HepG2 (cell line): ENCODE results near the gene ITPK1. TPM values are rescaled to one million over a fixed set of nuclear protein-coding genes. Genes with fewer than 3 reads are reported as not detected.

Experiments
- ATAC-seq: fragments of 200-7000 bp; cut with Tn5 transposase; 3 replicates; pipeline ENCODE4 v1.9.1; 2020; ENCODE audit warnings: mild to moderate bottlenecking, moderate library complexity
- BruUV-seq: library from RNA; stranded (reverse); fragments of 400-500 nt; replicated peaks from 2 replicates; lab custom pipeline; 2021; lab: Mats Ljungman, UMichigan
- CTCF ChIA-PET: fragments of 300-600 bp; formaldehyde crosslinking; extraction: SDS; loops from one replicate; lab custom pipeline; 2021; ENCODE audit warnings: low total read pairs, inconsistent platforms, low intra/inter-chr PET ratio; lab: Yijun Ruan, JAX
- POLR2A ChIA-PET: fragments of 350-600 bp; sonication (Branson Sonifier 250); formaldehyde crosslinking; loops from one replicate; lab custom pipeline; 2020; ENCODE audit warnings: antibody characterized with exemption, inconsistent platforms; lab: Yijun Ruan, JAX
- DNase-seq: peaks from one replicate; pipeline ENCODE4 v3.0.0-alpha.2; 2015; ENCODE audit warnings: low spot score
- FAIRE-seq: peaks from 3 replicates; lab custom pipeline; 2011; peaks lifted over from hg19 to GRCh38; lab: Jason Lieb, UNC
- H2AFZ ChIP-seq: one replicate; pipeline ENCODE4 v1.6.1; 2011; ENCODE audit warnings: low read length, inconsistent platforms
- H3K27ac ChIP-seq: fragments of 300-600 bp; 3 replicates; pipeline ENCODE4 v1.8.0; 2011; ENCODE audit warnings: mixed run types, mild to moderate bottlenecking, mixed read lengths, low read length, inconsistent platforms; ENCODE audit not compliant: insufficient read depth; ENCODE audit errors: extremely low read length
- H3K27me3 ChIP-seq, 2 experiments: fragments of 200-600 bp in 1 of 2; 2 replicates in 1 of 2; 3 replicates in 1 of 2; pipeline versions ENCODE4 v1.6.0 to v1.8.0; 2011; ENCODE audit warnings: low read length in 2 of 2, mild to moderate bottlenecking in 2 of 2, moderate library complexity in 2 of 2, inconsistent platforms in 1 of 2; ENCODE audit not compliant: insufficient read depth in 2 of 2, control insufficient read depth in 1 of 2
- H3K36me3 ChIP-seq, 2 experiments: fragments of 200-600 bp in 1 of 2; replicated peaks in 1 of 2; 2 replicates in 1 of 2; 3 replicates in 1 of 2; pipeline versions ENCODE4 v1.5.1 to v1.8.0; 2011; ENCODE audit warnings: low read length in 2 of 2, inconsistent platforms in 1 of 2; ENCODE audit not compliant: insufficient read depth in 2 of 2, control insufficient read depth in 1 of 2
- H3K4me1 ChIP-seq: 2 replicates; pipeline ENCODE4 v1.5.1; 2012; ENCODE audit warnings: low read length, inconsistent platforms; ENCODE audit not compliant: insufficient read depth
- H3K4me2 ChIP-seq: 2 replicates; pipeline ENCODE4 v1.6.0; 2011; ENCODE audit warnings: low read depth, low read length, inconsistent platforms
- H3K4me3 ChIP-seq, 3 experiments: fragments of 200-600 bp in 1 of 3; sonication (generic), shearing (Covaris generic) in 1 of 3; replicated peaks in 1 of 3; 2 replicates each; pipeline ENCODE4 v1.5.1; 2011 to 2016; ENCODE audit warnings: low read length in 3 of 3, inconsistent platforms in 2 of 3, low read depth in 2 of 3, mild to moderate bottlenecking in 2 of 3, control low read depth in 1 of 3, mixed read lengths in 1 of 3; ENCODE audit not compliant: insufficient read depth in 1 of 3
- H3K79me2 ChIP-seq: one replicate; pipeline ENCODE4 v1.6.1; 2011; ENCODE audit warnings: low read length, inconsistent platforms; ENCODE audit not compliant: insufficient read depth
- H3K9ac ChIP-seq: 2 replicates; pipeline ENCODE4 v1.6.0; 2011; ENCODE audit warnings: mild to moderate bottlenecking, low read depth, low read length, inconsistent platforms; ENCODE audit not compliant: insufficient read depth
- H3K9me3 ChIP-seq: 2 replicates; pipeline ENCODE4 v1.5.1; 2012; ENCODE audit warnings: mild to moderate bottlenecking, low read length
- H4K20me1 ChIP-seq: 2 replicates; pipeline ENCODE4 v1.6.0; 2011; ENCODE audit warnings: inconsistent platforms, mild to moderate bottlenecking, low read length, moderate library complexity; ENCODE audit not compliant: insufficient read depth
- ELF4 ChIP-seq: sonication (generic); formaldehyde crosslinking; IDR thresholded peaks from 2 replicates; pipeline ENCODE4 v1.5.0; 2020; ENCODE audit warnings: missing genetic modification reagents, mild to moderate bottlenecking, moderate library complexity, borderline replicate concordance
- HNF4A ChIP-seq: sonication (generic); formaldehyde crosslinking; IDR thresholded peaks from 2 replicates; pipeline ENCODE4 v1.4.0; 2020; ENCODE audit warnings: missing genetic modification reagents
- MAF1 ChIP-seq: sonication (generic); formaldehyde crosslinking; IDR thresholded peaks from 2 replicates; pipeline ENCODE4 v1.5.0; 2020; ENCODE audit warnings: missing genetic modification reagents, borderline replicate concordance
- NFKB2 ChIP-seq: sonication (generic); formaldehyde crosslinking; IDR thresholded peaks from 2 replicates; pipeline ENCODE4 v1.4.0; 2020; ENCODE audit warnings: missing genetic modification reagents, borderline replicate concordance
- ZMAT3 ChIP-seq: sonication (generic); formaldehyde crosslinking; conservative IDR thresholded peaks from 2 replicates; pipeline ENCODE4 v1.7.0; 2021; ENCODE audit warnings: missing genetic modification reagents
- ZNF329 ChIP-seq: sonication (generic); formaldehyde crosslinking; IDR thresholded peaks from 2 replicates; pipeline ENCODE4 v1.9.0; 2021; ENCODE audit warnings: low read depth, mild to moderate bottlenecking, missing genetic modification reagents
- ZNF484 ChIP-seq: sonication (generic); formaldehyde crosslinking; IDR thresholded peaks from 2 replicates; pipeline ENCODE4 v1.5.1; 2020; ENCODE audit warnings: mild to moderate bottlenecking, low read depth, missing genetic modification reagents, borderline replicate concordance
- ZNF720 ChIP-seq: sonication (generic); formaldehyde crosslinking; IDR thresholded peaks from 2 replicates; pipeline ENCODE4 v1.4.0; 2020; ENCODE audit warnings: missing genetic modification reagents
- WGBS: methylation state at CpG from one replicate; pipeline ENCODE4 v1.1.6; 2017; ENCODE audit warnings: low lambda C conversion rate; 5-methylcytosine and 5-hydroxymethylcytosine counted together
- in situ Hi-C: cut with HindIII; loops from 2 replicates; pipeline ENCODE4 v1.10.0; 2017; ENCODE audit warnings: low pct_unique_long_range_greater_than_20kb; ENCODE audit not compliant: extremely low pct_ligation_motif_present
- intact Hi-C: fragments of 100-400 bp; cut with micrococcal nuclease; formaldehyde crosslinking; loops from one replicate; pipeline ENCODE4 v1.10.0; 2022; ENCODE audit not compliant: unreplicated experiment
- polyA plus RNA-seq, 8 experiments: library from polyadenylated mRNA; depleted of rRNA in 3 of 8; stranded (reverse) in 7 of 8; unstranded in 1 of 8; fragments of >200 nt; fragmentation: Illumina TruSeq in 4 of 8; extraction: Trizol in 4 of 8; gene quantifications; 2 replicates each; pipeline versions ENCODE4 v1.2.1 to v1.2.3, GENCODE V29; 2011 to 2016; ENCODE audit warnings: low read depth in 4 of 8, missing spikeins in 1 of 8, mixed read lengths in 1 of 8; ENCODE audit not compliant: insufficient read depth in 1 of 8
- total RNA-seq, 5 experiments: library from RNA; depleted of rRNA; stranded (reverse); fragments of >200 nt; fragmentation: Illumina TruSeq; extraction: Trizol; gene quantifications; 2 replicates each; pipeline ENCODE4 v1.2.3, GENCODE V29; 2016; ENCODE audit warnings: low read depth in 1 of 5
- TF ChIP-seq, protein P1 (sequence below): sonication (generic); formaldehyde crosslinking; IDR thresholded peaks from 2 replicates; pipeline ENCODE4 v1.5.0; 2020; ENCODE audit warnings: missing genetic modification reagents, mild to moderate bottlenecking, borderline replicate concordance
- TF ChIP-seq, protein P2 (sequence below): sonication (generic); formaldehyde crosslinking; IDR thresholded peaks from 2 replicates; pipeline ENCODE4 v1.8.0; 2022; ENCODE audit warnings: mild to moderate bottlenecking, missing genetic modification reagents; ENCODE audit not compliant: insufficient replicate concordance
- TF ChIP-seq, protein P3 (sequence below): sonication (generic); formaldehyde crosslinking; IDR thresholded peaks from 2 replicates; pipeline ENCODE4 v1.5.0; 2020; ENCODE audit warnings: mild to moderate bottlenecking, missing genetic modification reagents, borderline replicate concordance
- TF ChIP-seq, protein P4 (sequence below): sonication (generic); formaldehyde crosslinking; IDR thresholded peaks from 2 replicates; pipeline ENCODE4 v1.4.0; 2020; ENCODE audit warnings: missing genetic modification reagents

ITPK1 gene
- total and polyA plus RNA-seq, 2 of the 13 experiments (the other 11 are each of a cell fraction or from before 2014, with no cell fraction given): 20.5 to 47.5 TPM

DNA sequence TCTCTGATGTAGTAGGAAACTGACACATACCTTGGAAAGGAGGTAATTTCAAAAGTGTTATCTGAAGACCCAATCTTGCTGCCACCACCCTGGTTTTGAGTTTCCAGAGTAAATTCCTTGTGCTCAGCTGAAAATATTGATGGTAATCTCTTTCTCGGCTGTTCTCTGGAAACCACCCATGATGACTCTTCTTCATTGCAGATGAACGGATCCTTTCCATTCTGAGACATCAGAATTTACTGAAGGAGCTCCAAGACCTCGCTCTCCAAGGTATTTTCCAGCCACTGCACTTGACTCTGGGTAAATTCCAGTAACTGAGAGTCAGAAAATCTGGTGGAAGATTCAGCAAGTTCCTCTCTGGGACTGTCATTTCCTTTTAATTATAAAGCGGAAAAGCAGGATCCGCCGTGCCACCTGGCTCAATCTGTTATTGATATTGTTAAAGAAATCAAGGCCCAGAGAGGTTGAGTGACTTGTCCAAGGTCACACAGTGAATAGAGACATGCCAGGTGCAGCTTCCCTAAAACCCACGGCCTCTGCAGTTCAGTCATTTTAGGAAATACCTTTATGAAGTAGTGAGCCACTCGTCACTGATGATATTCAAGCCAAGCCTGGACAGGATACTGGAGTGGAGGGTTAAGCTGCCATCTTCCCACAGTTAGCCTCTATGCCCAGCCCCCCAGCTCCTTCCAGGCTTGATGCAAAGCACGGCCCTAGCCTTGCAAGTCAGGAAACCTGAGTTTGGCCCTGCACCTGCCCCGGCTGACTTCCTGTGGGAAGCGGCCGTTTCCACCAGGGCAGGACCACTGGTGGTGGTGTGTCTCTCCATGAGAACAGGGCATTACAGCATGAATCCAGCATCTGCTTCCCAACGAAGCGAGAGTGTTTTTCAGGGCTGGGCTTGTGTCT, 188.1 kb downstream of the ITPK1 start:
- no peaks in the 10 kb centered on the region; a peak in 2 of 5 replicates for H3K27me3 ChIP-seq
- ChIA-PET CTCF (no interaction called here), POLR2A (no interaction called here)
- H3K79me2 ChIP-seq: no peaks in the 10 kb centered on the region
- BruUV-seq: no TSS peak
- no peaks in the 10 kb centered on the region for H3K4me1 ChIP-seq
- WGBS: 39% methylated on average over 11 of the region's 14 CpGs
- DNase-seq (no peak), FAIRE-seq (no peak), ATAC-seq (no peak)
- intact Hi-C loops: no loop called here
- no peaks in the 10 kb centered on the region for H3K36me3 ChIP-seq
- 0 out of 2 replicates have a peak, but pooled peaks cover 4% of the 10 kb centered on the region for H4K20me1 ChIP-seq
- no peak overlapping the region for H2AFZ ChIP-seq
- H3K9ac ChIP-seq: no peak overlapping the region
- no peak overlapping the region for H3K4me3 ChIP-seq
- H3K27ac ChIP-seq: no peak overlapping the region
- H3K4me2 ChIP-seq: no peak overlapping the region
- in situ Hi-C loops: no loop called here
- H3K9me3 ChIP-seq: no peaks in the 10 kb centered on the region
- TF ChIP-seq ZNF484 (CRISPR knock-in tag): no peak
- no peak for TF ChIP-seq ZMAT3
- TF ChIP-seq ZNF720 (CRISPR knock-in tag): no peak
- TF ChIP-seq, protein P1, sequence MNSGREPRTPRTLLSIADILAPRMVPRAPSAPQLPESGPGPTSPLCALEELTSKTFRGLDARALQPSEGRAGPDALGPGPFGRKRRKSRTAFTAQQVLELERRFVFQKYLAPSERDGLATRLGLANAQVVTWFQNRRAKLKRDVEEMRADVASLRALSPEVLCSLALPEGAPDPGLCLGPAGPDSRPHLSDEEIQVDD (CRISPR knock-in tag): no peak
- no peak for TF ChIP-seq NFKB2 (CRISPR knock-in tag)
- TF ChIP-seq ZNF329 (CRISPR knock-in tag): no peak
- no peak for TF ChIP-seq ELF4 (CRISPR knock-in tag)
- TF ChIP-seq HNF4A (CRISPR knock-in tag): no peak
- no peak for TF ChIP-seq MAF1
- TF ChIP-seq, protein P2, sequence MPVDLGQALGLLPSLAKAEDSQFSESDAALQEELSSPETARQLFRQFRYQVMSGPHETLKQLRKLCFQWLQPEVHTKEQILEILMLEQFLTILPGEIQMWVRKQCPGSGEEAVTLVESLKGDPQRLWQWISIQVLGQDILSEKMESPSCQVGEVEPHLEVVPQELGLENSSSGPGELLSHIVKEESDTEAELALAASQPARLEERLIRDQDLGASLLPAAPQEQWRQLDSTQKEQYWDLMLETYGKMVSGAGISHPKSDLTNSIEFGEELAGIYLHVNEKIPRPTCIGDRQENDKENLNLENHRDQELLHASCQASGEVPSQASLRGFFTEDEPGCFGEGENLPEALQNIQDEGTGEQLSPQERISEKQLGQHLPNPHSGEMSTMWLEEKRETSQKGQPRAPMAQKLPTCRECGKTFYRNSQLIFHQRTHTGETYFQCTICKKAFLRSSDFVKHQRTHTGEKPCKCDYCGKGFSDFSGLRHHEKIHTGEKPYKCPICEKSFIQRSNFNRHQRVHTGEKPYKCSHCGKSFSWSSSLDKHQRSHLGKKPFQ (CRISPR knock-in tag): no peak
- TF ChIP-seq, protein P3, sequence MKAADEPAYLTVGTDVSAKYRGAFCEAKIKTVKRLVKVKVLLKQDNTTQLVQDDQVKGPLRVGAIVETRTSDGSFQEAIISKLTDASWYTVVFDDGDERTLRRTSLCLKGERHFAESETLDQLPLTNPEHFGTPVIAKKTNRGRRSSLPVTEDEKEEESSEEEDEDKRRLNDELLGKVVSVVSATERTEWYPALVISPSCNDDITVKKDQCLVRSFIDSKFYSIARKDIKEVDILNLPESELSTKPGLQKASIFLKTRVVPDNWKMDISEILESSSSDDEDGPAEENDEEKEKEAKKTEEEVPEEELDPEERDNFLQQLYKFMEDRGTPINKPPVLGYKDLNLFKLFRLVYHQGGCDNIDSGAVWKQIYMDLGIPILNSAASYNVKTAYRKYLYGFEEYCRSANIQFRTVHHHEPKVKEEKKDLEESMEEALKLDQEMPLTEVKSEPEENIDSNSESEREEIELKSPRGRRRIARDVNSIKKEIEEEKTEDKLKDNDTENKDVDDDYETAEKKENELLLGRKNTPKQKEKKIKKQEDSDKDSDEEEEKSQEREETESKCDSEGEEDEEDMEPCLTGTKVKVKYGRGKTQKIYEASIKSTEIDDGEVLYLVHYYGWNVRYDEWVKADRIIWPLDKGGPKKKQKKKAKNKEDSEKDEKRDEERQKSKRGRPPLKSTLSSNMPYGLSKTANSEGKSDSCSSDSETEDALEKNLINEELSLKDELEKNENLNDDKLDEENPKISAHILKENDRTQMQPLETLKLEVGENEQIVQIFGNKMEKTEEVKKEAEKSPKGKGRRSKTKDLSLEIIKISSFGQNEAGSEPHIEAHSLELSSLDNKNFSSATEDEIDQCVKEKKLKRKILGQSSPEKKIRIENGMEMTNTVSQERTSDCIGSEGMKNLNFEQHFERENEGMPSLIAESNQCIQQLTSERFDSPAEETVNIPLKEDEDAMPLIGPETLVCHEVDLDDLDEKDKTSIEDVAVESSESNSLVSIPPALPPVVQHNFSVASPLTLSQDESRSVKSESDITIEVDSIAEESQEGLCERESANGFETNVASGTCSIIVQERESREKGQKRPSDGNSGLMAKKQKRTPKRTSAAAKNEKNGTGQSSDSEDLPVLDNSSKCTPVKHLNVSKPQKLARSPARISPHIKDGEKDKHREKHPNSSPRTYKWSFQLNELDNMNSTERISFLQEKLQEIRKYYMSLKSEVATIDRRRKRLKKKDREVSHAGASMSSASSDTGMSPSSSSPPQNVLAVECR (CRISPR knock-in tag): no peak
- TF ChIP-seq, protein P4, sequence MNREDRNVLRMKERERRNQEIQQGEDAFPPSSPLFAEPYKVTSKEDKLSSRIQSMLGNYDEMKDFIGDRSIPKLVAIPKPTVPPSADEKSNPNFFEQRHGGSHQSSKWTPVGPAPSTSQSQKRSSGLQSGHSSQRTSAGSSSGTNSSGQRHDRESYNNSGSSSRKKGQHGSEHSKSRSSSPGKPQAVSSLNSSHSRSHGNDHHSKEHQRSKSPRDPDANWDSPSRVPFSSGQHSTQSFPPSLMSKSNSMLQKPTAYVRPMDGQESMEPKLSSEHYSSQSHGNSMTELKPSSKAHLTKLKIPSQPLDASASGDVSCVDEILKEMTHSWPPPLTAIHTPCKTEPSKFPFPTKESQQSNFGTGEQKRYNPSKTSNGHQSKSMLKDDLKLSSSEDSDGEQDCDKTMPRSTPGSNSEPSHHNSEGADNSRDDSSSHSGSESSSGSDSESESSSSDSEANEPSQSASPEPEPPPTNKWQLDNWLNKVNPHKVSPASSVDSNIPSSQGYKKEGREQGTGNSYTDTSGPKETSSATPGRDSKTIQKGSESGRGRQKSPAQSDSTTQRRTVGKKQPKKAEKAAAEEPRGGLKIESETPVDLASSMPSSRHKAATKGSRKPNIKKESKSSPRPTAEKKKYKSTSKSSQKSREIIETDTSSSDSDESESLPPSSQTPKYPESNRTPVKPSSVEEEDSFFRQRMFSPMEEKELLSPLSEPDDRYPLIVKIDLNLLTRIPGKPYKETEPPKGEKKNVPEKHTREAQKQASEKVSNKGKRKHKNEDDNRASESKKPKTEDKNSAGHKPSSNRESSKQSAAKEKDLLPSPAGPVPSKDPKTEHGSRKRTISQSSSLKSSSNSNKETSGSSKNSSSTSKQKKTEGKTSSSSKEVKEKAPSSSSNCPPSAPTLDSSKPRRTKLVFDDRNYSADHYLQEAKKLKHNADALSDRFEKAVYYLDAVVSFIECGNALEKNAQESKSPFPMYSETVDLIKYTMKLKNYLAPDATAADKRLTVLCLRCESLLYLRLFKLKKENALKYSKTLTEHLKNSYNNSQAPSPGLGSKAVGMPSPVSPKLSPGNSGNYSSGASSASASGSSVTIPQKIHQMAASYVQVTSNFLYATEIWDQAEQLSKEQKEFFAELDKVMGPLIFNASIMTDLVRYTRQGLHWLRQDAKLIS (CRISPR knock-in tag): no peak
